GF-D8 (cell line): ENCODE data around the gene PAM.
"Not testable (repeated sequence)": the region's sequence is repeated elsewhere in the genome, so short reads cannot be mapped to it uniquely, and the experiment has no call there.

Source experiments
- DNase-seq: peaks from one replicate; lab custom pipeline; 2025; lab: John Stamatoyannopoulos, UW

PAM gene

DNA sequence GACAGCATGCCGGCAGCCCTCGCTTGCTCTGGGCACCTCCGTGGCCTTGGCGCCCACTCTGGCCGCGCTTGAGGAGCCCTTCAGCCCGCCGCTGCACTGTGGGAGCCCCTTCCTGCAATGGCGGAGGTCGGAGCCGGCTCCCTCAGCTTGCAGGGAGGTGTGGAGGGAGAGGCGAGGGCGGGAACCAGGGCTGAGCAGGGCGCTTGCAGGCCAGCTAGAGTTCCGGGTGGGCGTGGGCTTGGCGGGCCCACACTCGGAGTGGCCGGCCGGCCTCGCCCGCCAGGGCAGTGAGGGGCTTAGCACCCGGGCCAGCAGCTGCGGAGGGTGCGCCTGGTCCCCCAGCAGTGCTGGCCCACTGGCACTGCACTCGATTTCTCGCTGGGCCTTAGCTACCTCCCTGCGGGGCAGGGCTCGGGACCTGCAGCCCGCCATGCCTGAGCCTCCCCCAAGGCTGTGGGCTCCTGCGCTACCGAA is 3.2 kb upstream of the PAM start:
- DNase-seq, result not testable (repeated sequence)

DNA sequence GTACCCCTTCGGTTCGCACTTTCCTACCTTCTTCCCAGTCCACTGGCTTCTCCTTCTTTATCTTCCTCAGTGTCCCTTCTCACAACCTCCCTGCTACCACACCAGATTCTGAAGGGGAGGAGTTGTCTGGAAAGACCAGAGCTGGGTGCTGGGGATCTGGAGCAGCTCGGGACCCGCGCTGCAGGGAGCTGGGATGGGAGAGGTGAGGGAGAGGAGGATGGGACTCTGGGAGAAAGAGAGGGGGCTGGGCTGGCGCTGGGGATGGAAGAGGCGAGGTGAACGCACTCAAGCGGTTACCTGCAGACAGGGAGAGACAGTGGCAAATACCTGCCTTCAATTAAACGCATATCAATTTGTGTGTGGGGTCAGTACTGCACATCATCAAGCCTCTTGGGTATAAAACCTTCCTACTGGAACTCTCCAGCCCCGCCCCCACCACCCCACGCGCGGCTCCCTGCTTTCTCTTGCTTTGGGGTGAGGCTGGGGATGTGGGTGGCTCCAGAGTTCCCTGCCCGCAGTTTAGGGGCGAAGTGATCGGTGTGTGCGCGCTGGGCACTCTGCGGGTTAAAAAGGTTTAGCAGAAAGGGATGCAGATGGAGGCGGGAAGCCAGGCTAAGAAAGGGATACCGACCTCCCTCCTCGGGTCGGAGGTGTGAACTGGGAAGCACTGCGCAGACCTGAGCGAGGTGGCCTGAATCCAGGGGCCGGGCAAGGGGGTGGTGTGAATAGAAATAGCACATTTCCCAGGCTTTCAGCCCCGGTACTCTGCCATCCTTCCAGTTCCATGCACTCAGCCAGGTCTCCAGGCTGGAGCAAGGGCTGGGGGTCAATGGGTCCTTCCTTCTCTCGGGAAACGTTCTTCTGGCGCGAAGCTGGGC is 977 bp upstream of the PAM start:
- no peak for DNase-seq

DNA sequence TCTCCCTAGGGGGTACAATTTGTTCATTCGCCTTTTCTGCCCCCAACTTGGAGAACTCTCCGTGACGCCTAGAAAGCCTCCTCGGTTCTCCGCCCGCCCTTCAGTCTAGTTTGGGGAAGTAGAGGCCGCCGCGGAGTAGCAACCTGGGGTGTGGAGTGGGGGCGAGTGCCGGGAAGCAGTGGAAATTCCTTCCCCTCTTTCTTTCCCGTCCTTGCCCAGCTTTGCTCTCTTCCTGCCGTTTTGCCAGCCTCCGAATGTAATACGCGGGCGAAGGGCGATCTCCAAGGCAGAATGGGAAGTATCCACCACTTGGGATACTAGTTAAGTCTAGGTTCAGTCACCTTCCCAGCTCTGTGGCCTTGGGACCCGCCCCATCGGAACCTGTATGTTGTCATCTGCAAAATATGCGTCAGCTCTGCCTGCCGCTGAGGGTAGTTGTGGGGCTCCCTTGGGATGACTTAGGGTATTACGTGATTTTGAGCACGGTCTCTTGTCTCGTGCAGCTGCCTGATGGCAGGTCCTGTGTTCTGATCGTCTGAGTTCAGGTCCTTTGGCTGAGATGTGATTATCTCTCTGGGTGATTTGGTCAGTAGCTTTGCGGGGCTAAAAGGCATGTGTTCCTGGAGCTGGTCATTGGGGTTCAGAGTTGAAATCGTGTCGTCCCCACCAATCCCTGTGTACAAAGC is 724 bp downstream of the PAM start:
- peak; percentile 44 for DNase-seq

DNA sequence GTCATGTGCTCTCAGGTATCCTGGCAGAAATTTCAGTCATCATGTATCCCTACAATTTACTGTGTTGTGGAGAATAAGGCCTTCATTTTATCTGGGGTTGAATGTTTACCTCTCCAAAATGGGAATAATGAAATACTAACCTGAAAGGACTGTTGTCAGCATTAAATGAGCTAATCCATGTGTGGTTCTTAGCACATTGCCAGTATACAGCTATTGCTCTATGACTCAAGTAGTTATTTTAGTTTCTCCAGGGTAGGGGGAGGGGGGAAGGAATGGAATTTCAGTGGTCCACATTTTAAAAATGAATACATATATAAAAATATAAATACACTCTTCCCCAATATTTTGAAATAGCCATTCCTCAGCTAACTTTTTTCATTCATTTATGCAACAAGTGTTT is 3.5 kb downstream of the PAM start:
- no peak for DNase-seq

DNA sequence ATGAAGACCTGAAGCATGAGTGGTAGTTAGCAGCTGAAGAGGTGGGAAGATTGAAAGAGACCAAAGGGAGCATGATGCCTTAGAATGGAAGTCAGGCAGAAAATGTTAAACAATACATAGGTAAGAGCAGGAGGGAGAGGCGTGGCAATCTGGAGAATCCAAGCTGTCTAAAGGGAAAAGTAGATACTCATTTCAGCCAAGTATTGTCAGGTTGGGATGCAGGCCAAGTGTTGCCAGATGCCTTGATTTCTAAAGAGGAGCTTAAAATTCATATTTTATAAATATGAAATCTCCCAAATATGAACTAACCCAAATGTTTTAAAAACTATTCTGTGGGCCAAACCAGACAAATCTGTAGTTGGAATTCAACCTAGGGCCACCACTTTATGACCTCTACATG is 4.2 kb downstream of the PAM start:
- no peak for DNase-seq

DNA sequence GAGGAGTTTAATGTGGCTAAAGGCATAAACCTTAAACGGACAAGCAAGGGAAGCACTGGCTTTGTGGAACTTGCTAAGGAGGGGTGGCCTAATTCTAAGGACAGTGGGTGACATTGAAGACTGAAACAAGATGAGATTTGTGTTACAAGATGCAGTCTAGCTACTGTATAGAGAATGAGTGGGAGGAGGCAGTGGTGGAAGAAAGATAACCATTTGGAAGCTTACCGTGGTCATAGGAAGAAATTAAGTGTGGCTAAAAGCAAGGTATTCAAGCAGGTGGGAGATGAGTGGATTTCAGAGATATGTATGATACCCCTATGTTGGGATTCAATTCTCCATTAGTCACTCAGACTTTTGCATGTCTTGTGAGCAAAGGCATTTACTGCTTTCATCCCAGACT is 4.6 kb downstream of the PAM start:
- DNase-seq, result no peak

DNA sequence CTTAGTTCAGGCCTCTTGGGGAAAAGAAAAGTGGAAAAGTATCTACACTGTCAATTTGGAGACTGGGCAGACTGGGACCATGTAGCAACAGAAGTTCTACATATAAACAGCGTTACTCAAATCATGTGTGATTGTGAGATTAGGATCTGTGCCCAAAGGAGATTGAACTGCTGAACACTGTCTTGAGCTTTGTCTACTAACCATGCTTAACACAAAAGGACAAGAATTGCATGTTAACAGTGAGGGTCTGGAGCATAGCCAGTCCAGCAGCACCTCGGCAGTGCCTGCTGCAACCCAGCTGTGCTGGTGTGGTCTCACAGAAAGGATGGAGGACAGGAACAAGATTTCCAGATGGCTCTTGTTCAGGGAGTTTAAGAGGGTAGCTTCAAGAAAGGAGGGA is 5.7 kb downstream of the PAM start:
- DNase-seq, result no peak

DNA sequence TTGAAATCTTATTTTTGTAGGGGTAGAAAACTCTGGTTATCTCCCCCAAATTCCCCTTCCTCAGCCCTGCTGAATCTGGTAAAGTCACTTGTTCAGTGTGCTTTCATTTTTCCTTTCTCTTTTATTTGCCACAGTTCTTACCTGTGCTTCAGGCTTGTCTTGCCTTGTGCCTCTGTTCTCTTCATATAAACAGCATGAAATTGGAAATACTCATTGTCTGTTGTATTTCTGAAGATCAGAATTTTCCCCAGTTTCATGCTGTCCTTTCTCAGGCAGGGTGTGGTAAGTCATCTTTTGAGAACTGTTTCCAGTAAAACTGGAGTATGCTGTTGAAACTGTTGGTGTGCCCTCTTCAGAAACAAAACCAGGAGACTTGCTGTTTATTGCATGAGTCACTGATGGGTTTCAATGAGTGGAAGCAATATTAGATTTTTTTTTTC is 7.0 kb downstream of the PAM start:
- no peak for DNase-seq

DNA sequence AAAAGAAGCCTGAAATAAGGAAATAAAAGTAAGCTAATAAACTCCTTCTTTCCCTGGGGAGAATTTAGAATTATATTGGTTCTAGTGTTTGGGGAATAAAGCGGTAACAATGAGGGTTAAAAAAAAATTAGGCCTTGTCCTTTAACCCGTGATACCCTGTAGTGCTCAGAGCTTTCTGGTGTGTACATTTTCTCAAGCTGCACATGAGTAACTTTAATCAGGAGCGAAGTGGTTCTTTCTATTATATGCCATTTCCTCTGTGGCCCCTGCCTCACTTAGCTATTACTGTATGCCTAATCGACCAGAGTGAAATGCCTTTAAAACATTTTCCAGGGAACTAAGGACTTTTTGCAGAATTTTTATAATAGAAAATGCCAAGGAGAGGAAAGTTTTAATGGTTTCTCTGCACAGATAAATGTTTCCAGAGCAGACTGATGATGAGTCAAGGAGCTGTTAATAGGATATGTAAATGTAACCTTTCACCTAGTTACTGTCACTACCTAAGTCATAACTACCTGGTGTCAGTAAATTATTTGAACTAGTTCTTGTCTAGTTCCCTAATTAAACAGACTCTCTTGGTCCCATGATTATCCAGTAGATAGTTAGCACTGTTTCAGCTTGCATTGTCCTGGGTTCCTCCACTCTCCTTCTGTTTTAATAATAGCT is 7.6 kb downstream of the PAM start:
- no peak for DNase-seq

DNA sequence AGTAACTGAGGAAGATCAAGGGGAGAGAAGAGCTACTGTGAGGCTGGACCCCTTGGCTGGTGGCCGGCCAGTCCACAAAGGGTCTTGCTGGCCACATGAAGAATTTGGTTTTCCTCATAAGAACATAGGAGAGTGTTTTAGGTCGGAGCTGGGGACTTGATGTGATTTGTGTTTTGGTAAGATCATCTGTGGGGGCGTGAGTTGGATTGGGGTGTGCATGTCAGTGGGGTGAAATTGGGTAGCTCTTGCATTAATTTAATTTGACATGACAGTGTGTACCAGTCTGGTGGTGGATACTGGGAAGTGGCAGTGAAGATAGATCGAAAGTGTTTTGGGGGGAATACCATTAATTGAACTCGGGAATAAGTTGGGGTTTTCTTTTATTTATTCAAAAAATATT is 8.6 kb downstream of the PAM start:
- no peak for DNase-seq

DNA sequence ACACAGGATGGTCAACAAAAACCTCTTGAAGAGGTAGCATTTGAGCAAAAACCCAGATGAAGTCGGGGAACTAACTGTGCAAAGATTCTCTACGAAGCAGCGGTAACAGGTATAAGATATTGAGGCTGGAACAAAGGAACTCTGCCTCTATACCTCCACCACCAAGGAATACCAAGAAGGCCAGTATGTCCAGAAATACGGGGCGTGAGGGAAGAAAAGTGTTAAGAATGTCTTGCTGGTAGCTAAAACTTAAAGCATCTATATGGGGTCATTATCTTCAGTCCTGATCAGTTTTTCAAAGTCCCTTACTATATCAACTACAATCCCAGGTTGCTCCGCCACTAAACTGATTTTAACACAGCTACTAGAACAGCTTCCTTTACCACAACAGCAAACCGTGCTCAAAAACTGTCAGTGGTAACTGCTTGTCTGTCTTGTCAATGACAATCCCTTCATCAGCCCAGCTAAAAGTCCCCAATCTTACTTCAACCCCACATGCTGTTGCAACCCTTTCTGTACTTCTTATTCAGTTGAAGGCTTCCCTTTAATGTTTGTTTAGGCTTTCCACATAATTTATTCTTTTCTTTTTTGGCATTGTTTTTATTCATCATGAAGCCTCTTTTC is 9.4 kb downstream of the PAM start:
- no peak for DNase-seq

DNA sequence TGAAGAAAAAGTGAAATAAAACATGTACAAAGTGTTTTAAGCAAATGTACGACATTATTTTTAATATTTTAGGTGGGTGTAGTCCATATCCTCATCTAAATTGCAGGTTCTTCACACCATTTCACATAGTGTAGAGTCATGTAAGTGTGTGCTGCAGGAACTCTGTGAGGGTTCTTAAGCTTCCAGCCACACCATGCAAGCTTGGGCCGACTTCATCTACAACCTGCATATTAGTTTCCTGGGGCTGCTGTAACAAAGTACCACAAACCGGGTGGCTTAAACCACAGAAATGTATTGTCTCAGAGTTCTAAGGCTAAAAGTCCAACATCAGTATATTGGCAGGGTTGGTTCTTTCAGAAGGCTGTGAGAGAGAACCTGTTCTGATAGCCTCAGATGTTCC is 10.2 kb downstream of the PAM start:
- DNase-seq, result no peak

DNA sequence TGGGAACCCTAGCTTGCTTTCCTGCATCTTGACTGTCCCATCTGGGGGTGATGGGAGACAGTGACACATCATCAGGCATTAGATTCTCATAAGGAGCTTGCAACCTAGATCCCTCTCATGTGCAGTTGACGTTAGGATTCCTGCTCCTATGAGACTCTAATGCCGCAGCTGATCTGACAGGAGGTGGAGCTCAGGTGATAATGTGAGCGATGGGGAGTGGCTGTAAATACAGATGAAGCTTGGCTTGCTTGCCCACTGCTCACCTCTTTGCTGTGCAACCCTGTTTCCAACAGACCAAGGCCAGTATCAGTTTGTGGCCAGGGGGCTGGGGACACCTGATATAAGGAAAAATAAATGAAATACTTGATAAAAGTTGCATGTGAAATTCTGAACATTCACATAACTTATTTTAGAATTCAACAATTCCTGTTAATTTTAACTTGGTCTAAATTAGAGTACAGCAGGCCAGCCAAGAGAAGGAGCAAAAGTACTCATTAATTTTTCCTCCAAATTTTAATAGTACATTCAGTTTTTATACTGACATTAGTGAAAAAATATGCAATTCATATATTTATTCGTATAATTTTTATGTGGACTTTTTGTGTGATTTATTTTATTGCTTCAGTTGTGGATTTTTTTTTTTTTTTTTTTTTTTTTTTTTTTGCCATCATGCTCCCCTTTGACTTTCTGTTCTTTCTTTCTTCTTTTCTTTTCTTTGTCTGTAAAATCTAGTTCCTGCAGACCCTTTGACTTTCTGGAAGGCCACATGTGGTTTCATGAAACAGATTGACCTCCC is 11.4 kb downstream of the PAM start:
- DNase-seq, result no peak

DNA sequence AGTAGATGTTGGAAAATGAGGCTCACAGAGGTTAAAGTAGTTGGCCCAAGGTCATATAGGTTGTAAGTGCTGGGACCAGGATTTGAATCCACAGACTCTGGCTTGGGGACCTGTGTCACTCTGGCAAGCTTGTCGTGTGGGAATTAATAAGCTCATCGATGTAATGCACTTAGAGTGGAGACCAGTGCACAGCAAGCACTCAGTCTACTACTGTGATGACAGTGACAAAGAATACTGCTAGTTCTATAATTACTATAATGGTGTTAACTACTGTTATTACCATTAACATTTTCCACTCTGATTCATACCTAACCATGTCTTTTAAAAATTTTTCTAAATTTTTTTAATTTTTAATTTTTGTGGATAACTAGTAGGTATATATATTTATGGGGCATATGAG is 12.8 kb downstream of the PAM start:
- DNase-seq, result no peak

DNA sequence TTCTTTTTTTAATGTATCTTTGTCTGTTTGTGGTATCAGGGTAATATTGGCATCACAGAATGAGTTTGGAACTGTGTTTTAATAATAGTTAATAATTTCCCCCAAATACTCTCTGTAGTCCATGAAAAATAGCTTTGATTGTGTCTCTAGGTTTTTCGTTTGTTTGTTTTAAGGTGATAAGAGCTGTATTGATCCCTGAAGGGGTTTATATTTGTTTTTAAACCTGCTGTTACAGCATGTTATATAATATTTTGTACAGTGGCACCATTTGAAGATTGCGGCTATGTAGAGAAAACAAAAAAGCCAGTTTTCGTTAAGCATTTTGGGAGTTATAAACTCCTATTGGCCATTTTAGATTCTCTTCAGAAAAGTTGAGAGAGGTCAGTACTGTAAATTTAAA is 15.7 kb downstream of the PAM start:
- no peak for DNase-seq

DNA sequence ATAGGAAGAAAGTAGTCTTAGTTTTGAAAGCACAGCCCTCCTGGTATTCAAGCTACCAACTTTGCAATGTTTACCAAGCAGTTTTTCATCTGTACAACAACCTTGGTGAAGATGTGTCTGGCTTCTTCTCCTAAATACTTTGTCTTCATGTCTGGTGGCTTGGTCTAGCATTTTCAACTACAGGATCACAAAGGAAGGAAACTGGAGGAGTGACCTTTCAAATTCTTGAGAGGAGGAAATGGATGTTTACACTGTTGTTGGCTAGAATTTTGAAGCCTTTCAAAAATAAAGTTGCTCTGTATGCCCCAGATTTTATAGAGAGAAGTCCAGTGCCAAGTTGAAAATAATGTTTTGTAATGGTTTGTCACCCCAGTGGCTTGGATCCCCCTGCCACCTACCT is 16.3 kb downstream of the PAM start:
- no peak for DNase-seq

DNA sequence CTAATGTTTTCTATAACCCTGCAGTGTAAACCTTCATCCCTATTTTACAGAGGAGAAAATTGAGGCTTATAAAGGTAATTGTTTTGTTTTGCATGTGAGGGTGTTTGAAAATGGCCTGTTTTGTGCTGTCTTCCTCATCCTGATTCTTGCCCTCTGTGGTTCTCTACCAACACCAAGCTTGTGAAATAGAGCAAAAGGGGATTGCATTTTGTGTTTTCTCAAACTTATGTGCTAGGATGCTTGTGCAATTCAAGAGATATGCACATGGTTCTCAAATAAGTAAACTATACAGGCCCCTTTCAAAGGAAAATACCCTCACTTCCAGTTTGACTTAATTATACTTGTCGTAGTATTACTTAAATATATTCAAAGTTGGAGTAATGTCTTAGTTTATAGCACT is 17.2 kb downstream of the PAM start:
- peak; percentile 29 for DNase-seq

DNA sequence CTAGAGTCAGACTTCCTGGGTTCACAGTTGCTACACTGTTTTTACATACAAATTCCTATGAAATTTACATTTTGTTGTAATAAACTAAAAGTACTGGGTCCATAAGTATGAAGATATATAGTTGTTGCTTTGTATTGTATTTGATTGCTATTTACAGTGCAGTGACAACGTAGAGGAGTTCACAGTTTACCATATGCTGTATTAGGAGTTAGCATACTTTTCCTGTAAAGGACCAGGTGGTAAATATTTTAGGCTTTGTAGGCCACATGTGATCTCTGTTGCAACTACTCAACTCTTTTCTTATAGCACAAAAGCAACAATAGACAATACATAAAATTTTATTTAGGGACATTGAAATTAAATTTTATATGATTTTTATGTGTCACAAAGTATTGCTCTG is 18.0 kb downstream of the PAM start:
- no peak for DNase-seq

DNA sequence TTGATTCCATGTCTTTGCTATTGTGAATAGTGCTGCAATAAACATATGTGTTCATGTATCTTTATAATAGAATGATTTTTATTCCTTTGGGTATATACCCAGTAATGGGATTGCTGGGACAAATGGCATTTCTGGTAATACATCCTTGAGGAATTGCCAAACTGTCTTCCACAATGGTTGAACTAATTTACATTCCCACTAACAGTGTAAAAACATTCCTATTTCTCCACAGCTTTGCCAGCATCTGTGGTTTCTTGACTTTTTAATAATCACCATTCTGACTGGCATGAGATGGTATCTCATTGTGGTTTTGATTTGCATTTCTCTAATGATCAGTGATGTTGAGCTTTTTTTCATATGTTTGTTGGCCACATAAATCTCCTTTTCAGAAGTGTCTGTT is 20.7 kb downstream of the PAM start:
- DNase-seq, result not testable (repeated sequence)

DNA sequence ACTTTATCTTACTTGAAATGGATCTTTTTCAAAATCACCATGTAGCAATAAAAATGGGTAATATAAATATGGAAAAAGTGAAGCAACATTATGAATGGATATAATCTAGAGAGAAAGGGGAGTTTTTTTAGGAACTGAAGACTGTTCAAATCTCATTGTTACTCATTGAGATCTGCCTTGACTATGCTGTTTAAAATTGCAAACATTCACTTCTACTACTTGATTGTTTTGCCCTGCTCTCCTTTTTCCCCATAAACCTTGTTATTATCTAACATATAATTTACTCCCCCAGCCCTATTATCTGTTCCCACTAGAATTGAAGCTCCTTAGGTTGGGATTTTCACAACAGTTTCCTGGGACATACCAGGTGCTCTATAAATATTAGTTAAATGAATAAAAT is 22.0 kb downstream of the PAM start:
- no peak for DNase-seq

DNA sequence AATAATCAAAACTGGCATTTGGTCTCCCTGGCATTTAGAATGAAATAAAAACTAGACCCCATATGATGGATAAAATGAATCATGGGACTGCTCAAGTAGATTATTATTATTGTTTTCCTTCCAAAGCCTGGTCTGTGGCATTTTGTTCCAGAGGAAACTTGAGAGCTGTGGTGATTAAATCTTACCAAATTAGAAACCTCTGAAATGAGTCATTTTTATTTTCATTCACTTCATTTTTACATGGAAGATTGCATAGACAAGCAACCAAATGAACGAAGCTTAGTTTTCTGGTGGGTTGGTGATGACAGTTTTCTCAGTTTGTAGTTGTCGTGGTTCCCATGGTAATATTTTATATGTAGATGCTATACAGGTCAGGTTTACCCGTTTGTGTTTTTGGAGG is 23.4 kb downstream of the PAM start:
- DNase-seq, result no peak

DNA sequence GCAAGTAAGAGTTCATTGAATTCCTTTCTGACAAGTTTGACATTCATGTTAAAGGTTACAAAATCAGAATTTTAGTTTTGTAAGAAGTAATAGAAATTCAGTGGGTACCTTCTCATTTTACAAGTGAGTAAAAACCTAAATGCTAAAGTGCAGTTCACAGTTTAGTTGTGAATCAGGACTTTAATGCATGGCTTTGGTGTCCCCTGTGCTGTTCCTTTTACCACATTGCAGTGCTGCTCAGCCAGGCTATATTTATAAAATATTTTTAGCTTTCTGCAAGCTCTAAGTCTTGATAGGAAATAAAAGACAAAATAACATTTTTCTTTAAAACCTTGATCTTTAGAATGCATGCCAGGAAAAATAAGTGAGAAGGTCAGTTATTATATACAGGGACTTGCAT is 26.3 kb downstream of the PAM start:
- DNase-seq, result no peak
